HG02981 (cell line): ENCODE measurements around the gene TTC34.

ENCODE experiments used
- ATAC-seq: cut with Tn5 transposase; IDR thresholded peaks from one replicate; pipeline ENCODE4 v1.9.1; 2021; ENCODE audit warnings: mild to moderate bottlenecking, moderate library complexity; ENCODE audit not compliant: unreplicated experiment

Gene TTC34

GRCh38 chr1:2643414-2644077 lies 157.9 kb downstream of the TTC34 start:
- no peak for ATAC-seq

- peak; percentile 79 for ATAC-seq
These were observed 158.7 kb downstream of the TTC34 start for GRCh38 chr1:2642560-2643413.

GRCh38 chr1:2642131-2642559 lies 159.3 kb downstream of the TTC34 start:
- ATAC-seq, result no peak

GRCh38 chr1:2641381-2642130 lies 159.9 kb downstream of the TTC34 start:
- ATAC-seq, result no peak

- ATAC-seq, result no peak
These were observed 160.9 kb downstream of the TTC34 start for GRCh38 chr1:2640626-2641025.

GRCh38 chr1:2639607-2640521 lies 161.6 kb downstream of the TTC34 start:
- ATAC-seq, result no peak

- no peak for ATAC-seq
These were observed 162.3 kb downstream of the TTC34 start for GRCh38 chr1:2639203-2639602.

- no peak for ATAC-seq
These were observed 162.9 kb downstream of the TTC34 start for GRCh38 chr1:2638466-2639115.

- no peak for ATAC-seq
These were observed 163.9 kb downstream of the TTC34 start for GRCh38 chr1:2637442-2638145.

GRCh38 chr1:2636733-2637132 lies 164.8 kb downstream of the TTC34 start:
- no peak for ATAC-seq

- no peak for ATAC-seq
These were observed 166.0 kb downstream of the TTC34 start for GRCh38 chr1:2635361-2636010.

- ATAC-seq, result no peak
These were observed 167.5 kb downstream of the TTC34 start for GRCh38 chr1:2633936-2634491.

- no peak for ATAC-seq
These were observed 168.0 kb downstream of the TTC34 start for GRCh38 chr1:2633366-2633935.

- ATAC-seq, result no peak
These were observed 168.7 kb downstream of the TTC34 start, which contains the start of gene MMEL1 for GRCh38 chr1:2632561-2633361. Gene MMEL1, minus strand, starts transcription at chr1:2633016. Its CDS starts 3,532 bp downstream, at chr1:2629484.

- ATAC-seq, result no peak
These were observed 169.5 kb downstream of the TTC34 start for GRCh38 chr1:2632051-2632430.

- ATAC-seq, result no peak
These were observed 170.1 kb downstream of the TTC34 start for GRCh38 chr1:2631136-2632050.
